Neural progenitor cell (in vitro differentiated cells): ENCODE results near the gene RASGRF2. TPM values are rescaled to one million over a fixed set of nuclear protein-coding genes. Genes with fewer than 3 reads are reported as not detected.
A peak's percentile ranks its signal among the peaks of the same experiment; 100 is the strongest.

ENCODE experiments used
- DNase-seq: peaks from one replicate; pipeline ENCODE4 v3.0.0-alpha.2; 2016; ENCODE audit warnings: low spot score
- H2AFZ ChIP-seq: fragments of 200-600 bp; sonication (generic); replicated peaks from 2 replicates; pipeline ENCODE4 v1.6.1; 2016; ENCODE audit warnings: antibody characterized with exemption
- H3F3A ChIP-seq: fragments of 200-600 bp; sonication (generic); 2 replicates; pipeline ENCODE4 v1.6.1; 2016; ENCODE audit warnings: antibody characterized with exemption, low read depth
- H3K27ac ChIP-seq: fragments of 200-600 bp; sonication (generic); 2 replicates; pipeline ENCODE4 v1.5.1; 2016; ENCODE audit warnings: mild to moderate bottlenecking
- H3K27me3 ChIP-seq: fragments of 200-600 bp; sonication (generic); 2 replicates; pipeline ENCODE4 v1.6.1; 2016; ENCODE audit warnings: mild to moderate bottlenecking, moderate library complexity
- H3K36me3 ChIP-seq: fragments of 200-600 bp; sonication (generic); 2 replicates; pipeline ENCODE4 v1.5.1; 2016
- H3K4me1 ChIP-seq: fragments of 200-600 bp; sonication (generic); 2 replicates; pipeline ENCODE4 v1.6.1; 2016; ENCODE audit warnings: mixed run types
- H3K4me2 ChIP-seq: fragments of 200-600 bp; sonication (generic); 2 replicates; pipeline ENCODE4 v1.6.1; 2016
- H3K4me3 ChIP-seq: fragments of 200-600 bp; sonication (generic); 2 replicates; pipeline ENCODE4 v1.5.1; 2016
- H3K79me2 ChIP-seq: fragments of 200-600 bp; sonication (generic); 2 replicates; pipeline ENCODE4 v1.6.1; 2016; ENCODE audit warnings: low read depth
- H3K9ac ChIP-seq: fragments of 200-600 bp; sonication (generic); 2 replicates; pipeline ENCODE4 v1.6.1; 2016
- H3K9me3 ChIP-seq: fragments of 200-600 bp; sonication (generic); 2 replicates; pipeline ENCODE4 v1.5.1; 2016; ENCODE audit warnings: low read depth
- H4K20me1 ChIP-seq: fragments of 200-600 bp; sonication (generic); 2 replicates; pipeline ENCODE4 v1.6.1; 2016; ENCODE audit warnings: low read depth
- H3K27ac Mint-ChIP-seq: 3 replicates; pipeline ENCODE4 v1.8.0; 2021; ENCODE audit warnings: mixed read lengths
- H3K27me3 Mint-ChIP-seq: 2 replicates; pipeline ENCODE4 v1.8.0; 2022; ENCODE audit warnings: low read depth, mild to moderate bottlenecking, inconsistent platforms, moderate library complexity, mixed read lengths; ENCODE audit not compliant: insufficient read depth
- H3K36me3 Mint-ChIP-seq: 3 replicates; pipeline ENCODE4 v1.8.0; 2021; ENCODE audit warnings: mixed read lengths
- H3K4me1 Mint-ChIP-seq: 3 replicates; pipeline ENCODE4 v1.8.0; 2021; ENCODE audit warnings: mixed read lengths
- H3K4me3 Mint-ChIP-seq: 3 replicates; pipeline ENCODE4 v1.8.0; 2021; ENCODE audit warnings: mild to moderate bottlenecking, moderate library complexity, mixed read lengths
- H3K9me3 Mint-ChIP-seq: 3 replicates; pipeline ENCODE4 v1.8.0; 2020; ENCODE audit warnings: mixed read lengths
- EZH2 ChIP-seq: fragments of 200-600 bp; sonication (generic); IDR thresholded peaks from 2 replicates; pipeline ENCODE4 v1.6.1; 2017; ENCODE audit warnings: antibody characterized with exemption, mild to moderate bottlenecking, moderate library complexity
- EZH2phosphoT487 ChIP-seq: fragments of 200-600 bp; sonication (generic); IDR thresholded peaks from 2 replicates; pipeline ENCODE4 v1.6.1; 2017; ENCODE audit warnings: antibody characterized with exemption
- total RNA-seq: library from RNA; depleted of rRNA; stranded (reverse); fragments of >200 nt; gene quantifications from 2 replicates; pipeline ENCODE4 v1.2.3, GENCODE V29; 2015; ENCODE audit warnings: low replicate concordance
- TF ChIP-seq, protein P1 (sequence below): fragments of 200-600 bp; sonication (generic); IDR thresholded peaks from 2 replicates; pipeline ENCODE4 v1.5.1; 2017; ENCODE audit warnings: antibody characterized with exemption, mild to moderate bottlenecking

Gene RASGRF2
- total RNA-seq, 1 donor from 2014 or later, result 0.15 TPM

GRCh38 chr5:81058121-81058520 is 98.0 kb downstream of the RASGRF2 start:
- Histone ChIP-seq H3K27ac (no peak overlapping the region), H3K9ac (no peak overlapping the region), H3K36me3 (no peaks in the 10 kb centered on the region), H3K4me3 (no peak overlapping the region), H3K9me3 (no peaks in the 10 kb centered on the region), H3K4me2 (no peak overlapping the region), H4K20me1 (no peaks in the 10 kb centered on the region), H3K27me3 (no peaks in the 10 kb centered on the region), H3F3A (no peaks in the 10 kb centered on the region), H3K79me2 (no peaks in the 10 kb centered on the region), H2AFZ (no peak overlapping the region), H3K4me1 (no peaks in the 10 kb centered on the region)
- Mint-ChIP-seq H3K4me3 (no peak overlapping the region), H3K27ac (no peak overlapping the region), H3K9me3 (peaks cover 2% of the 10 kb centered on the region), H3K27me3 (no peaks in the 10 kb centered on the region), H3K4me1 (no peaks in the 10 kb centered on the region), H3K36me3 (no peaks in the 10 kb centered on the region)
- no peak for DNase-seq
- TF ChIP-seq EZH2 (no peak), EZH2phosphoT487 (no peak)
- TF ChIP-seq, protein P1, sequence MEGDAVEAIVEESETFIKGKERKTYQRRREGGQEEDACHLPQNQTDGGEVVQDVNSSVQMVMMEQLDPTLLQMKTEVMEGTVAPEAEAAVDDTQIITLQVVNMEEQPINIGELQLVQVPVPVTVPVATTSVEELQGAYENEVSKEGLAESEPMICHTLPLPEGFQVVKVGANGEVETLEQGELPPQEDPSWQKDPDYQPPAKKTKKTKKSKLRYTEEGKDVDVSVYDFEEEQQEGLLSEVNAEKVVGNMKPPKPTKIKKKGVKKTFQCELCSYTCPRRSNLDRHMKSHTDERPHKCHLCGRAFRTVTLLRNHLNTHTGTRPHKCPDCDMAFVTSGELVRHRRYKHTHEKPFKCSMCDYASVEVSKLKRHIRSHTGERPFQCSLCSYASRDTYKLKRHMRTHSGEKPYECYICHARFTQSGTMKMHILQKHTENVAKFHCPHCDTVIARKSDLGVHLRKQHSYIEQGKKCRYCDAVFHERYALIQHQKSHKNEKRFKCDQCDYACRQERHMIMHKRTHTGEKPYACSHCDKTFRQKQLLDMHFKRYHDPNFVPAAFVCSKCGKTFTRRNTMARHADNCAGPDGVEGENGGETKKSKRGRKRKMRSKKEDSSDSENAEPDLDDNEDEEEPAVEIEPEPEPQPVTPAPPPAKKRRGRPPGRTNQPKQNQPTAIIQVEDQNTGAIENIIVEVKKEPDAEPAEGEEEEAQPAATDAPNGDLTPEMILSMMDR, result no peak

- no peaks in the 10 kb centered on the region for H3K4me1 Mint-ChIP-seq
Measured at GRCh38 chr5:81065492-81065891, 105.3 kb downstream of the RASGRF2 start.

GRCh38 chr5:81066102-81066501 is 105.9 kb downstream of the RASGRF2 start:
- Mint-ChIP-seq H3K4me1 (no peaks in the 10 kb centered on the region), H3K36me3 (no peaks in the 10 kb centered on the region)

More at GRCh38 chr5:81065492-81065891, 105.3 kb downstream of the RASGRF2 start:
- Histone ChIP-seq H2AFZ (no peak overlapping the region), H3K4me1 (no peaks in the 10 kb centered on the region), H3K79me2 (no peaks in the 10 kb centered on the region), H4K20me1 (no peaks in the 10 kb centered on the region), H3K36me3 (no peaks in the 10 kb centered on the region), H3K9me3 (no peaks in the 10 kb centered on the region), H3K27me3 (no peaks in the 10 kb centered on the region), H3K9ac (no peak overlapping the region), H3K4me3 (no peak overlapping the region), H3F3A (no peaks in the 10 kb centered on the region), H3K27ac (no peak overlapping the region), H3K4me2 (no peak overlapping the region)
- TF ChIP-seq EZH2phosphoT487, result no peak
- no peak for TF ChIP-seq EZH2
- TF ChIP-seq, protein P1, result no peak
- no peak for DNase-seq
- no peaks in the 10 kb centered on the region for H3K9me3 Mint-ChIP-seq
- no peak overlapping the region for H3K27ac Mint-ChIP-seq
- H3K4me3 Mint-ChIP-seq, result no peak overlapping the region
- H3K36me3 Mint-ChIP-seq, result no peaks in the 10 kb centered on the region
- no peaks in the 10 kb centered on the region for H3K27me3 Mint-ChIP-seq

More at GRCh38 chr5:81066102-81066501, 105.9 kb downstream of the RASGRF2 start:
- H3K27ac ChIP-seq, result no peak overlapping the region
- no peak overlapping the region for H3K4me3 Mint-ChIP-seq
- no peaks in the 10 kb centered on the region for H3K9me3 ChIP-seq
- H3K4me3 ChIP-seq, result no peak overlapping the region
- no peaks in the 10 kb centered on the region for H3K4me1 ChIP-seq
- no peaks in the 10 kb centered on the region for H3K27me3 Mint-ChIP-seq
- no peaks in the 10 kb centered on the region for H3K79me2 ChIP-seq
- H3K36me3 ChIP-seq, result no peaks in the 10 kb centered on the region
- TF ChIP-seq, protein P1, result no peak
- TF ChIP-seq EZH2phosphoT487 (no peak), EZH2 (no peak)
- H3K4me2 ChIP-seq, result no peak overlapping the region
- no peak overlapping the region for H3K9ac ChIP-seq
- H4K20me1 ChIP-seq, result no peaks in the 10 kb centered on the region
- H2AFZ ChIP-seq, result peak overlapping the region; percentile 38
- DNase-seq, result no peak
- no peaks in the 10 kb centered on the region for H3F3A ChIP-seq
- no peak overlapping the region for H3K27ac Mint-ChIP-seq
- no peaks in the 10 kb centered on the region for H3K27me3 ChIP-seq
- H3K9me3 Mint-ChIP-seq, result no peaks in the 10 kb centered on the region
